MM.1S (cell line): ENCODE data around the gene KCNK4.
A peak's percentile ranks its signal among the peaks of the same experiment; 100 is the strongest.
"Not testable (repeated sequence)": the region's sequence is repeated elsewhere in the genome, so short reads cannot be mapped to it uniquely, and the experiment has no call there.

Experiments used
- DNase-seq: peaks from one replicate; pipeline ENCODE4 v3.0.0-alpha.2; 2015
- H2AFZ ChIP-seq: fragments of 300-600 bp; sonication (generic); 2 replicates; pipeline ENCODE4 v1.6.0; 2016; ENCODE audit warnings: antibody characterized with exemption, low read length
- H3F3A ChIP-seq: fragments of 300-600 bp; sonication (generic); 2 replicates; pipeline ENCODE4 v1.6.1; 2016; ENCODE audit warnings: mild to moderate bottlenecking, antibody characterized with exemption, low read length, moderate library complexity, mixed read lengths; ENCODE audit not compliant: insufficient read depth
- H3K27ac ChIP-seq: fragments of 300-600 bp; sonication (generic); 2 replicates; pipeline ENCODE4 v1.5.1; 2016; ENCODE audit warnings: mild to moderate bottlenecking, low read length
- H3K27me3 ChIP-seq: fragments of 300-600 bp; sonication (generic); replicated peaks from 2 replicates; pipeline ENCODE4 v1.6.0; 2016; ENCODE audit warnings: low read length; ENCODE audit not compliant: insufficient read depth
- H3K36me3 ChIP-seq: fragments of 300-600 bp; sonication (generic); replicated peaks from 2 replicates; pipeline ENCODE4 v1.6.1; 2016; ENCODE audit warnings: mild to moderate bottlenecking, low read length, mixed read lengths; ENCODE audit not compliant: insufficient read depth
- H3K4me1 ChIP-seq: fragments of 300-600 bp; sonication (generic); 2 replicates; pipeline ENCODE4 v1.6.1; 2016; ENCODE audit warnings: low read length, mixed read lengths
- H3K4me2 ChIP-seq: fragments of 300-600 bp; sonication (generic); 2 replicates; pipeline ENCODE4 v1.6.0; 2016; ENCODE audit warnings: low read depth, low read length
- H3K4me3 ChIP-seq: fragments of 300-600 bp; sonication (generic); 2 replicates; pipeline ENCODE4 v1.5.1; 2016; ENCODE audit warnings: low read length, mixed read lengths
- H3K79me2 ChIP-seq: fragments of 300-600 bp; sonication (generic); 2 replicates; pipeline ENCODE4 v1.6.1; 2016; ENCODE audit warnings: mixed run types, low read length, mixed read lengths
- H3K9ac ChIP-seq: fragments of 300-600 bp; sonication (generic); 2 replicates; pipeline ENCODE4 v1.6.1; 2016; ENCODE audit warnings: low read length, mixed read lengths
- H3K9me2 ChIP-seq: fragments of 300-600 bp; sonication (generic); replicated peaks from 2 replicates; pipeline ENCODE4 v1.6.1; 2016; ENCODE audit warnings: mild to moderate bottlenecking, low read length, mixed read lengths; ENCODE audit not compliant: insufficient read depth
- H3K9me3 ChIP-seq: fragments of 300-600 bp; sonication (generic); replicated peaks from 2 replicates; pipeline ENCODE4 v1.6.1; 2016; ENCODE audit warnings: mild to moderate bottlenecking, low read length, mixed read lengths; ENCODE audit not compliant: insufficient read depth
- H4K20me1 ChIP-seq: fragments of 300-600 bp; sonication (generic); 2 replicates; pipeline ENCODE4 v1.6.1; 2016; ENCODE audit warnings: mild to moderate bottlenecking, low read length, moderate library complexity, mixed read lengths; ENCODE audit not compliant: insufficient read depth
- EZH2 ChIP-seq: fragments of 300-600 bp; sonication (generic); optimal IDR thresholded peaks from 2 replicates; pipeline ENCODE3; 2017; ENCODE audit warnings: low read depth, mild to moderate bottlenecking, antibody characterized with exemption, low read length, mixed read lengths
- EZH2phosphoT487 ChIP-seq: fragments of 300-600 bp; sonication (generic); IDR thresholded peaks from 2 replicates; pipeline ENCODE4 v1.6.1; 2018; ENCODE audit warnings: antibody characterized with exemption, low read length
- TF ChIP-seq, protein P1 (sequence below): fragments of 300-600 bp; sonication (generic); IDR thresholded peaks from 2 replicates; pipeline ENCODE4 v1.5.1; 2016; ENCODE audit warnings: antibody characterized with exemption, low read length, mixed read lengths

Gene KCNK4

GRCh38 chr11:64314805-64315561 is 23.9 kb downstream of the KCNK4 start:
- Histone ChIP-seq H3K79me2 (peaks cover 70% of the 10 kb centered on the region), H2AFZ (no peak overlapping the region), H3K4me2 (peak overlapping the region; percentile 21; the same call in 1 of the 2 replicates), H3K36me3 (no peaks in the 10 kb centered on the region), H3K9me3 (no peaks in the 10 kb centered on the region), H3F3A (peaks cover 39% of the 10 kb centered on the region), H3K4me3 (no peak overlapping the region), H3K4me1 (peaks cover 6% of the 10 kb centered on the region), H3K27me3 (no peaks in the 10 kb centered on the region), H3K9me2 (no peaks in the 10 kb centered on the region), H3K9ac (no peak overlapping the region), H4K20me1 (no peaks in the 10 kb centered on the region), H3K27ac (no peak overlapping the region)
- no peak for TF ChIP-seq EZH2phosphoT487
- DNase-seq = no peak

DNA sequence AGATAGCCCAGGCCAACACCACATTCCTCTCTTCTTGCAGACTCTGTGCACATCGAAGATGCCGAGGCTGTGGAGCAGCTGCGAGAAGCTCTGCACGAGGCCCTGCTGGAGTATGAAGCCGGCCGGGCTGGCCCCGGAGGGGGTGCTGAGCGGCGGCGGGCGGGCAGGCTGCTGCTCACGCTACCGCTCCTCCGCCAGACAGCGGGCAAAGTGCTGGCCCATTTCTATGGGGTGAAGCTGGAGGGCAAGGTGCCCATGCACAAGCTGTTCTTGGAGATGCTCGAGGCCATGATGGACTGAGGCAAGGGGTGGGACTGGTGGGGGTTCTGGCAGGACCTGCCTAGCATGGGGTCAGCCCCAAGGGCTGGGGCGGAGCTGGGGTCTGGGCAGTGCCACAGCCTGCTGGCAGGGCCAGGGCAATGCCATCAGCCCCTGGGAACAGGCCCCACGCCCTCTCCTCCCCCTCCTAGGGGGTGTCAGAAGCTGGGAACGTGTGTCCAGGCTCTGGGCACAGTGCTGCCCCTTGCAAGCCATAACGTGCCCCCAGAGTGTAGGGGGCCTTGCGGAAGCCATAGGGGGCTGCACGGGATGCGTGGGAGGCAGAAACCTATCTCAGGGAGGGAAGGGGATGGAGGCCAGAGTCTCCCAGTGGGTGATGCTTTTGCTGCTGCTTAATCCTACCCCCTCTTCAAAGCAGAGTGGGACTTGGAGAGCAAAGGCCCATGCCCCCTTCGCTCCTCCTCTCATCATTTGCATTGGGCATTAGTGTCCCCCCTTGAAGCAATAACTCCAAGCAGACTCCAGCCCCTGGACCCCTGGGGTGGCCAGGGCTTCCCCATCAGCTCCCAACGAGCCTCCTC is 24.8 kb downstream of the KCNK4 start:
- not testable (repeated sequence) for H3K36me3 ChIP-seq, H4K20me1 ChIP-seq, H2AFZ ChIP-seq, H3K4me1 ChIP-seq, H3K9me3 ChIP-seq, DNase-seq, H3K27me3 ChIP-seq, H3K9me2 ChIP-seq
- Histone ChIP-seq H3K27ac (peak overlapping the region; percentile 100; the same call in 1 of the 2 replicates), H3K9ac (peak overlapping the region; percentile 92; the same call in 1 of the 2 replicates), H3F3A (peaks cover 39% of the 10 kb centered on the region), H3K4me3 (peak overlapping the region; percentile 78), H3K79me2 (peaks cover 64% of the 10 kb centered on the region), H3K4me2 (peak overlapping the region; percentile 42)

GRCh38 chr11:64316672-64317324 is 25.7 kb downstream of the KCNK4 start:
- Histone ChIP-seq H3K36me3 (no peaks in the 10 kb centered on the region), H3F3A (peaks cover 39% of the 10 kb centered on the region), H3K4me2 (peak overlapping the region; percentile 42), H3K4me1 (peaks cover 6% of the 10 kb centered on the region), H3K79me2 (peaks cover 56% of the 10 kb centered on the region), H3K27ac (peak overlapping the region; percentile 100), H3K27me3 (no peaks in the 10 kb centered on the region), H3K9me2 (no peaks in the 10 kb centered on the region), H3K4me3 (peak overlapping the region; percentile 78), H3K9me3 (no peaks in the 10 kb centered on the region), H4K20me1 (no peaks in the 10 kb centered on the region), H2AFZ (peak overlapping the region; percentile 2), H3K9ac (peak overlapping the region; percentile 92)
- DNase-seq = peak; percentile 74
- no peak for TF ChIP-seq EZH2phosphoT487
- TF ChIP-seq, protein P1, sequence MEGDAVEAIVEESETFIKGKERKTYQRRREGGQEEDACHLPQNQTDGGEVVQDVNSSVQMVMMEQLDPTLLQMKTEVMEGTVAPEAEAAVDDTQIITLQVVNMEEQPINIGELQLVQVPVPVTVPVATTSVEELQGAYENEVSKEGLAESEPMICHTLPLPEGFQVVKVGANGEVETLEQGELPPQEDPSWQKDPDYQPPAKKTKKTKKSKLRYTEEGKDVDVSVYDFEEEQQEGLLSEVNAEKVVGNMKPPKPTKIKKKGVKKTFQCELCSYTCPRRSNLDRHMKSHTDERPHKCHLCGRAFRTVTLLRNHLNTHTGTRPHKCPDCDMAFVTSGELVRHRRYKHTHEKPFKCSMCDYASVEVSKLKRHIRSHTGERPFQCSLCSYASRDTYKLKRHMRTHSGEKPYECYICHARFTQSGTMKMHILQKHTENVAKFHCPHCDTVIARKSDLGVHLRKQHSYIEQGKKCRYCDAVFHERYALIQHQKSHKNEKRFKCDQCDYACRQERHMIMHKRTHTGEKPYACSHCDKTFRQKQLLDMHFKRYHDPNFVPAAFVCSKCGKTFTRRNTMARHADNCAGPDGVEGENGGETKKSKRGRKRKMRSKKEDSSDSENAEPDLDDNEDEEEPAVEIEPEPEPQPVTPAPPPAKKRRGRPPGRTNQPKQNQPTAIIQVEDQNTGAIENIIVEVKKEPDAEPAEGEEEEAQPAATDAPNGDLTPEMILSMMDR = peak; percentile 41

GRCh38 chr11:64317325-64317960 is 26.3 kb downstream of the KCNK4 start, which contains the start of gene TRMT112:
TRMT112 (minus strand) TSS chr11:64317559; CDS start chr11:64317526, 33 bp downstream.
- Histone ChIP-seq H3K36me3 (no peaks in the 10 kb centered on the region), H3K9me2 (no peaks in the 10 kb centered on the region), H3K4me1 (peaks cover 6% of the 10 kb centered on the region), H3K9me3 (no peaks in the 10 kb centered on the region), H3K27me3 (no peaks in the 10 kb centered on the region), H3K79me2 (peaks cover 53% of the 10 kb centered on the region), H3K9ac (peak within 1 kb of the TSS; percentile 92), H3K27ac (peak within 1 kb of the TSS; percentile 100), H3F3A (peaks cover 39% of the 10 kb centered on the region), H2AFZ (peak within 1 kb of the TSS; percentile 63), H4K20me1 (no peaks in the 10 kb centered on the region), H3K4me3 (peak within 1 kb of the TSS; percentile 78), H3K4me2 (peak within 1 kb of the TSS; percentile 93)
- DNase-seq = peak; percentile 99
- TF ChIP-seq EZH2phosphoT487 = no peak
- TF ChIP-seq, protein P1 = no peak
- TF ChIP-seq EZH2 = no peak
